Neural progenitor cell (in vitro differentiated cells): ENCODE measurements around the gene HUNK. TPM values are rescaled to one million over a fixed set of nuclear protein-coding genes. Genes with fewer than 3 reads are reported as not detected.

Source experiments
- DNase-seq: peaks from one replicate; pipeline ENCODE4 v3.0.0-alpha.2; 2016; ENCODE audit warnings: low spot score
- H2AFZ ChIP-seq: fragments of 200-600 bp; sonication (generic); replicated peaks from 2 replicates; pipeline ENCODE4 v1.6.1; 2016; ENCODE audit warnings: antibody characterized with exemption
- H3F3A ChIP-seq: fragments of 200-600 bp; sonication (generic); 2 replicates; pipeline ENCODE4 v1.6.1; 2016; ENCODE audit warnings: antibody characterized with exemption, low read depth
- H3K27ac ChIP-seq: fragments of 200-600 bp; sonication (generic); 2 replicates; pipeline ENCODE4 v1.5.1; 2016; ENCODE audit warnings: mild to moderate bottlenecking
- H3K27me3 ChIP-seq: fragments of 200-600 bp; sonication (generic); 2 replicates; pipeline ENCODE4 v1.6.1; 2016; ENCODE audit warnings: mild to moderate bottlenecking, moderate library complexity
- H3K36me3 ChIP-seq: fragments of 200-600 bp; sonication (generic); 2 replicates; pipeline ENCODE4 v1.5.1; 2016
- H3K4me1 ChIP-seq: fragments of 200-600 bp; sonication (generic); 2 replicates; pipeline ENCODE4 v1.6.1; 2016; ENCODE audit warnings: mixed run types
- H3K4me2 ChIP-seq: fragments of 200-600 bp; sonication (generic); 2 replicates; pipeline ENCODE4 v1.6.1; 2016
- H3K4me3 ChIP-seq: fragments of 200-600 bp; sonication (generic); 2 replicates; pipeline ENCODE4 v1.5.1; 2016
- H3K79me2 ChIP-seq: fragments of 200-600 bp; sonication (generic); 2 replicates; pipeline ENCODE4 v1.6.1; 2016; ENCODE audit warnings: low read depth
- H3K9ac ChIP-seq: fragments of 200-600 bp; sonication (generic); 2 replicates; pipeline ENCODE4 v1.6.1; 2016
- H3K9me3 ChIP-seq: fragments of 200-600 bp; sonication (generic); 2 replicates; pipeline ENCODE4 v1.5.1; 2016; ENCODE audit warnings: low read depth
- H4K20me1 ChIP-seq: fragments of 200-600 bp; sonication (generic); 2 replicates; pipeline ENCODE4 v1.6.1; 2016; ENCODE audit warnings: low read depth
- H3K27ac Mint-ChIP-seq: 3 replicates; pipeline ENCODE4 v1.8.0; 2021; ENCODE audit warnings: mixed read lengths
- H3K27me3 Mint-ChIP-seq: 2 replicates; pipeline ENCODE4 v1.8.0; 2022; ENCODE audit warnings: low read depth, mild to moderate bottlenecking, inconsistent platforms, moderate library complexity, mixed read lengths; ENCODE audit not compliant: insufficient read depth
- H3K36me3 Mint-ChIP-seq: 3 replicates; pipeline ENCODE4 v1.8.0; 2021; ENCODE audit warnings: mixed read lengths
- H3K4me1 Mint-ChIP-seq: 3 replicates; pipeline ENCODE4 v1.8.0; 2021; ENCODE audit warnings: mixed read lengths
- H3K4me3 Mint-ChIP-seq: 3 replicates; pipeline ENCODE4 v1.8.0; 2021; ENCODE audit warnings: mild to moderate bottlenecking, moderate library complexity, mixed read lengths
- H3K9me3 Mint-ChIP-seq: 3 replicates; pipeline ENCODE4 v1.8.0; 2020; ENCODE audit warnings: mixed read lengths
- EZH2 ChIP-seq: fragments of 200-600 bp; sonication (generic); IDR thresholded peaks from 2 replicates; pipeline ENCODE4 v1.6.1; 2017; ENCODE audit warnings: antibody characterized with exemption, mild to moderate bottlenecking, moderate library complexity
- EZH2phosphoT487 ChIP-seq: fragments of 200-600 bp; sonication (generic); IDR thresholded peaks from 2 replicates; pipeline ENCODE4 v1.6.1; 2017; ENCODE audit warnings: antibody characterized with exemption
- total RNA-seq: library from RNA; depleted of rRNA; stranded (reverse); fragments of >200 nt; gene quantifications from 2 replicates; pipeline ENCODE4 v1.2.3, GENCODE V29; 2015; ENCODE audit warnings: low replicate concordance
- TF ChIP-seq, protein P1 (sequence below): fragments of 200-600 bp; sonication (generic); IDR thresholded peaks from 2 replicates; pipeline ENCODE4 v1.5.1; 2017; ENCODE audit warnings: antibody characterized with exemption, mild to moderate bottlenecking

Gene HUNK
- total RNA-seq, 1 donor from 2014 or later, result 4.7 TPM

DNA sequence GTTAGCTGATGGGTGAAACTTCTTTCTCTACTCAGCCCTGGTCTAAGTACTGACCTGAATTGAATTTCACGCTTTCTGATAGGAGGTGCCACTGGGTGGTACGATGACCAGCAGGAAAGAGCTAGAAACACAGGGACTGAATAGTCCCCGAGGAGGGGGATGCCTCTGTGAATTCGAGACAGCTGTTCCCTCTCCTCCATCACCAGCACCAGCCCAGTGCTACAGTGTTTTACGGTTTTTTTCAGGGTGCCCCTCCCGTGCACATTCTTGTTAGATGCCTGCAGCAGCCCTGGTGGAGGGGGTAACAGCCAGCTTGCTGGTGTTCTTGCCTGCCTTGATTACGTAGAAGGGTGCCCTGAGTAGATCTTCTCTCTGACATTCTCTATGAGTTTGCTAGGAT, 7.1 kb downstream of the HUNK start:
- Histone ChIP-seq H3K9ac (no peak overlapping the region), H3K9me3 (no peaks in the 10 kb centered on the region), H3K36me3 (no peaks in the 10 kb centered on the region), H4K20me1 (peaks cover 32% of the 10 kb centered on the region), H3K4me3 (no peak overlapping the region), H3K27me3 (peaks cover 6% of the 10 kb centered on the region), H3K79me2 (peaks cover 41% of the 10 kb centered on the region), H3K4me1 (peaks cover 39% of the 10 kb centered on the region), H2AFZ (no peak overlapping the region), H3K27ac (no peak overlapping the region), H3F3A (peaks cover 29% of the 10 kb centered on the region), H3K4me2 (no peak overlapping the region)
- peaks cover 10% of the 10 kb centered on the region for H3K27me3 Mint-ChIP-seq
- TF ChIP-seq EZH2phosphoT487 (no peak), EZH2 (no peak)
- TF ChIP-seq, protein P1, sequence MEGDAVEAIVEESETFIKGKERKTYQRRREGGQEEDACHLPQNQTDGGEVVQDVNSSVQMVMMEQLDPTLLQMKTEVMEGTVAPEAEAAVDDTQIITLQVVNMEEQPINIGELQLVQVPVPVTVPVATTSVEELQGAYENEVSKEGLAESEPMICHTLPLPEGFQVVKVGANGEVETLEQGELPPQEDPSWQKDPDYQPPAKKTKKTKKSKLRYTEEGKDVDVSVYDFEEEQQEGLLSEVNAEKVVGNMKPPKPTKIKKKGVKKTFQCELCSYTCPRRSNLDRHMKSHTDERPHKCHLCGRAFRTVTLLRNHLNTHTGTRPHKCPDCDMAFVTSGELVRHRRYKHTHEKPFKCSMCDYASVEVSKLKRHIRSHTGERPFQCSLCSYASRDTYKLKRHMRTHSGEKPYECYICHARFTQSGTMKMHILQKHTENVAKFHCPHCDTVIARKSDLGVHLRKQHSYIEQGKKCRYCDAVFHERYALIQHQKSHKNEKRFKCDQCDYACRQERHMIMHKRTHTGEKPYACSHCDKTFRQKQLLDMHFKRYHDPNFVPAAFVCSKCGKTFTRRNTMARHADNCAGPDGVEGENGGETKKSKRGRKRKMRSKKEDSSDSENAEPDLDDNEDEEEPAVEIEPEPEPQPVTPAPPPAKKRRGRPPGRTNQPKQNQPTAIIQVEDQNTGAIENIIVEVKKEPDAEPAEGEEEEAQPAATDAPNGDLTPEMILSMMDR, result no peak
- DNase-seq, result no peak
- peaks cover 10% of the 10 kb centered on the region for H3K9me3 Mint-ChIP-seq
- H3K27ac Mint-ChIP-seq, result no peak overlapping the region
- H3K4me1 Mint-ChIP-seq, result peaks cover 46% of the 10 kb centered on the region
- H3K4me3 Mint-ChIP-seq, result no peak overlapping the region
- H3K36me3 Mint-ChIP-seq, result peaks cover 41% of the 10 kb centered on the region

DNA sequence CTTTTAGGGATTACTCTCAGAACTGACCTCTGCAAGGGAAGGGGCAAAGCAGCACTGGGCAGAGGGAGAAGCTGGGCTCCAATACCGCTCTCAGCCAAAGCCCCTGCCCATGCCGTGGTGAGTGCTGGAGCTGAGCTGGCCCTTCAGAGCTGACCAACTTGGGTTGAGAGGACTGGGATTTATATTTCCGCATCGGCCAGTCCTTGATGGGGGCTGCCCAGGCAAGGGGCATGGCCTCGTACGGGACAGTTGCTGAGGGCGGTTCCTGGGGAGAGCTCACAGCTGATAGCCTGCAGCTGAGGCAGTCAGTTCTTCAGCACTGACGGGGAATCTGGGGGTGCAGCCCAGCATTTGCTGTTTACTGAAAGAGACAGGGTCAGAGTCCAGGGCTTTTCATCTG, 8.0 kb downstream of the HUNK start:
- no peak overlapping the region for H2AFZ ChIP-seq
- peaks cover 10% of the 10 kb centered on the region for H3K9me3 Mint-ChIP-seq
- peaks cover 24% of the 10 kb centered on the region for H4K20me1 ChIP-seq
- peaks cover 35% of the 10 kb centered on the region for H3K79me2 ChIP-seq
- H3K27ac ChIP-seq, result no peak overlapping the region
- H3K9me3 ChIP-seq, result no peaks in the 10 kb centered on the region
- no peak overlapping the region for H3K4me3 Mint-ChIP-seq
- peaks cover 39% of the 10 kb centered on the region for H3K36me3 Mint-ChIP-seq
- peak overlapping the region; percentile 4 for H3K4me2 ChIP-seq
- H3K4me1 ChIP-seq, result peaks cover 30% of the 10 kb centered on the region
- H3K36me3 ChIP-seq, result no peaks in the 10 kb centered on the region
- H3K4me1 Mint-ChIP-seq, result peaks cover 39% of the 10 kb centered on the region
- no peak for TF ChIP-seq EZH2phosphoT487
- no peak for TF ChIP-seq EZH2
- TF ChIP-seq, protein P1, result no peak
- no peak overlapping the region for H3K9ac ChIP-seq
- H3F3A ChIP-seq, result peaks cover 20% of the 10 kb centered on the region
- H3K4me3 ChIP-seq, result no peak overlapping the region
- no peak for DNase-seq
- no peaks in the 10 kb centered on the region for H3K27me3 ChIP-seq
- no peak overlapping the region for H3K27ac Mint-ChIP-seq
- H3K27me3 Mint-ChIP-seq, result peaks cover 8% of the 10 kb centered on the region

DNA sequence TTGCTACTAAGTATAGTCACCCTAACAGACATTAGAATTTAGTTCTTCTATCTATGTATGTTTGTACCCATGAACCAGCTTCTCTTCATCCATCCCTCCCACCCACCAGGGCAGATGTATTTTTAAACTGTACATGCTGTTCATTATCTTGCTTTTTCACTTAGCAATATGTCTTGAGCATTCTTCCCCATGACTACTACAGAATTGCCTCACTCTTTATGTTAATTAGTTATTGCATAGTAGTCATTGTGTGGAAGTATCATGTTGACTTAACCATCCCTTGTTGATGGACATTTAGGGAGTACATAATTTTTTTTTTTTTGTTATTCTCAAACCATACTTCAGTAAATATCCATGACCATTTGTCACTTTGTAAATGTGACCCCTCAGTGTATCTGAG, 9.9 kb downstream of the HUNK start:
- Mint-ChIP-seq H3K4me3 (no peak overlapping the region), H3K27ac (no peak overlapping the region), H3K4me1 (peaks cover 30% of the 10 kb centered on the region), H3K36me3 (peaks cover 37% of the 10 kb centered on the region), H3K27me3 (peaks cover 6% of the 10 kb centered on the region), H3K9me3 (peaks cover 10% of the 10 kb centered on the region)
- H2AFZ ChIP-seq, result no peak overlapping the region
- peaks cover 28% of the 10 kb centered on the region for H3K79me2 ChIP-seq
- H3K27ac ChIP-seq, result no peak overlapping the region
- H3K4me1 ChIP-seq, result peaks cover 17% of the 10 kb centered on the region
- TF ChIP-seq EZH2phosphoT487 (no peak), EZH2 (no peak)
- TF ChIP-seq, protein P1, result no peak
- H3K9ac ChIP-seq, result no peak overlapping the region
- no peak for DNase-seq
- no peaks in the 10 kb centered on the region for H3K27me3 ChIP-seq
- peaks cover 4% of the 10 kb centered on the region for H3F3A ChIP-seq
- no peak overlapping the region for H3K4me2 ChIP-seq
- no peak overlapping the region for H3K4me3 ChIP-seq
- no peaks in the 10 kb centered on the region for H3K36me3 ChIP-seq
- peaks cover 19% of the 10 kb centered on the region for H4K20me1 ChIP-seq
- H3K9me3 ChIP-seq, result no peaks in the 10 kb centered on the region
